H9 (cell line): ENCODE measurements around the gene NFILZ. TPM values are rescaled to one million over a fixed set of nuclear protein-coding genes. Genes with fewer than 3 reads are reported as not detected.

Experiments used
- DNase-seq: peaks from one replicate; pipeline ENCODE4 v3.0.0-alpha.2; 2017
- H2AFZ ChIP-seq: one replicate; pipeline ENCODE4 v1.6.1; 2013; ENCODE audit warnings: mild to moderate bottlenecking, low read length, control low read depth, moderate library complexity
- H2AK5ac ChIP-seq: 2 replicates; pipeline ENCODE4 v1.6.1; 2013; ENCODE audit warnings: low read length, control low read depth, mixed read lengths; ENCODE audit not compliant: insufficient read length
- H2BK120ac ChIP-seq: one replicate; pipeline ENCODE4 v1.6.1; 2013; ENCODE audit warnings: low read depth, mild to moderate bottlenecking, low read length, control low read depth, inconsistent platforms; ENCODE audit not compliant: poor library complexity, severe bottlenecking
- H2BK12ac ChIP-seq: 2 replicates; pipeline ENCODE4 v1.6.1; 2013; ENCODE audit warnings: low read length, control low read depth, mixed read lengths, low read depth; ENCODE audit not compliant: insufficient read length
- H2BK15ac ChIP-seq: 2 replicates; pipeline ENCODE4 v1.6.1; 2013; ENCODE audit warnings: low read depth, low read length, control low read depth
- H2BK20ac ChIP-seq: one replicate; pipeline ENCODE4 v1.6.1; 2013; ENCODE audit warnings: low read depth, mild to moderate bottlenecking, low read length, control low read depth, inconsistent platforms; ENCODE audit not compliant: poor library complexity, severe bottlenecking
- H2BK5ac ChIP-seq: 2 replicates; pipeline ENCODE4 v1.6.1; 2013; ENCODE audit warnings: low read length, control low read depth, mixed read lengths; ENCODE audit not compliant: insufficient read length
- H3K14ac ChIP-seq: 2 replicates; pipeline ENCODE4 v1.6.1; 2013; ENCODE audit warnings: low read length, control low read depth; ENCODE audit not compliant: insufficient read depth
- H3K18ac ChIP-seq: 2 replicates; pipeline ENCODE4 v1.6.1; 2013; ENCODE audit warnings: low read depth, mild to moderate bottlenecking, mixed read lengths, low read length, control low read depth; ENCODE audit not compliant: insufficient read length
- H3K23ac ChIP-seq: 2 replicates; pipeline ENCODE4 v1.6.1; 2013; ENCODE audit warnings: low read length, control low read depth, mixed read lengths, low read depth; ENCODE audit not compliant: insufficient read length
- H3K23me2 ChIP-seq: 2 replicates; pipeline ENCODE4 v1.6.1; 2013; ENCODE audit warnings: low read depth, mild to moderate bottlenecking, mixed read lengths, low read length, control low read depth; ENCODE audit not compliant: insufficient read length, poor library complexity, severe bottlenecking
- H3K27ac ChIP-seq: 2 replicates; pipeline ENCODE4 v1.5.1; 2013; ENCODE audit warnings: low read length, control low read depth, mixed read lengths, low read depth; ENCODE audit not compliant: insufficient read length
- H3K27me3 ChIP-seq: 2 replicates; pipeline ENCODE4 v1.6.1; 2013; ENCODE audit warnings: low read length, control low read depth, inconsistent platforms; ENCODE audit not compliant: insufficient read depth
- H3K4ac ChIP-seq: 2 replicates; pipeline ENCODE4 v1.6.1; 2013; ENCODE audit warnings: low read depth, mild to moderate bottlenecking, control low read depth, inconsistent platforms, low read length, moderate library complexity
- H3K4me1 ChIP-seq: 2 replicates; pipeline ENCODE4 v1.6.1; 2013; ENCODE audit warnings: low read length, control low read depth, inconsistent platforms; ENCODE audit not compliant: insufficient read depth
- H3K4me2 ChIP-seq: 2 replicates; pipeline ENCODE4 v1.6.1; 2013; ENCODE audit warnings: low read length, control low read depth, mixed read lengths; ENCODE audit not compliant: insufficient read length, insufficient read depth
- H3K56ac ChIP-seq: 2 replicates; pipeline ENCODE4 v1.6.1; 2013; ENCODE audit warnings: low read depth, mild to moderate bottlenecking, mixed read lengths, low read length, control low read depth; ENCODE audit not compliant: insufficient read length
- H3K79me1 ChIP-seq: 2 replicates; pipeline ENCODE4 v1.6.1; 2013; ENCODE audit warnings: low read depth, mild to moderate bottlenecking, moderate library complexity, low read length, control low read depth, inconsistent platforms; ENCODE audit not compliant: insufficient read depth, poor library complexity, severe bottlenecking
- H3K79me2 ChIP-seq: 2 replicates; pipeline ENCODE4 v1.6.1; 2013; ENCODE audit warnings: low read length, control low read depth, inconsistent platforms; ENCODE audit not compliant: insufficient read depth
- H3K9ac ChIP-seq: 2 replicates; pipeline ENCODE4 v1.6.1; 2013; ENCODE audit warnings: low read length, control low read depth, mixed read lengths; ENCODE audit not compliant: insufficient read length; ENCODE audit errors: extremely low read depth
- H3K9me3 ChIP-seq: one replicate; pipeline ENCODE4 v1.6.1; 2013; ENCODE audit warnings: low read depth, low read length, inconsistent platforms; ENCODE audit not compliant: control insufficient read depth
- H3T11ph ChIP-seq: one replicate; pipeline ENCODE4 v1.6.1; 2013; ENCODE audit warnings: mild to moderate bottlenecking, low read length, control low read depth, inconsistent platforms
- H4K20me1 ChIP-seq: one replicate; pipeline ENCODE4 v1.6.1; 2013; ENCODE audit not compliant: control insufficient read depth, insufficient read length, insufficient read depth
- H4K5ac ChIP-seq: 2 replicates; pipeline ENCODE4 v1.6.1; 2013; ENCODE audit warnings: low read depth, mild to moderate bottlenecking, mixed read lengths, low read length, control low read depth; ENCODE audit not compliant: insufficient read length
- H4K8ac ChIP-seq: replicated peaks from 2 replicates; pipeline ENCODE4 v1.6.1; 2013; ENCODE audit warnings: low read length, control low read depth, mixed read lengths, low read depth; ENCODE audit not compliant: insufficient read length
- H4K91ac ChIP-seq: 2 replicates; pipeline ENCODE4 v1.6.1; 2013; ENCODE audit warnings: low read depth, mild to moderate bottlenecking, moderate library complexity, mixed read lengths, low read length, control low read depth; ENCODE audit not compliant: insufficient read length
- H3K27ac Mint-ChIP-seq, 3 experiments: 2 replicates in 2 of 3; 3 replicates in 1 of 3; pipeline ENCODE4 v1.8.0; 2020 to 2021; ENCODE audit warnings: mixed read lengths in 3 of 3, mild to moderate bottlenecking in 1 of 3, moderate library complexity in 1 of 3
- H3K27me3 Mint-ChIP-seq: 2 replicates; pipeline ENCODE4 v1.8.0; 2021; ENCODE audit warnings: low read depth, mild to moderate bottlenecking, moderate library complexity, mixed read lengths
- H3K36me3 Mint-ChIP-seq, 3 experiments: 2 replicates in 2 of 3; 3 replicates in 1 of 3; pipeline ENCODE4 v1.8.0; 2020 to 2021; ENCODE audit warnings: low read depth in 3 of 3, mixed read lengths in 3 of 3; ENCODE audit not compliant: insufficient read depth in 1 of 3
- H3K4me1 Mint-ChIP-seq, 2 experiments: 2 replicates each; pipeline ENCODE4 v1.8.0; 2020; ENCODE audit warnings: mixed read lengths in 2 of 2
- H3K4me3 Mint-ChIP-seq, 2 experiments: 2 replicates in 1 of 2; 3 replicates in 1 of 2; pipeline ENCODE4 v1.8.0; 2020 to 2021; ENCODE audit warnings: mild to moderate bottlenecking in 2 of 2, mixed read lengths in 2 of 2, moderate library complexity in 1 of 2
- H3K9me3 Mint-ChIP-seq, 2 experiments: 2 replicates in 1 of 2; 3 replicates in 1 of 2; pipeline ENCODE4 v1.8.0; 2020; ENCODE audit warnings: mild to moderate bottlenecking in 2 of 2, mixed read lengths in 2 of 2, moderate library complexity in 1 of 2
- total RNA-seq: library from RNA; stranded (reverse); gene quantifications from 2 replicates; pipeline ENCODE4 v1.2.1, GENCODE V29; 2021
- TF ChIP-seq, protein P1 (sequence below): fragments of 200-600 bp; sonication (generic); conservative IDR thresholded peaks from 3 replicates; pipeline ENCODE4 v1.8.0; 2021; ENCODE audit warnings: antibody characterized with exemption, mild to moderate bottlenecking

The NFILZ gene
- total RNA-seq, 1 experiment from 2014 or later = not detected

DNA sequence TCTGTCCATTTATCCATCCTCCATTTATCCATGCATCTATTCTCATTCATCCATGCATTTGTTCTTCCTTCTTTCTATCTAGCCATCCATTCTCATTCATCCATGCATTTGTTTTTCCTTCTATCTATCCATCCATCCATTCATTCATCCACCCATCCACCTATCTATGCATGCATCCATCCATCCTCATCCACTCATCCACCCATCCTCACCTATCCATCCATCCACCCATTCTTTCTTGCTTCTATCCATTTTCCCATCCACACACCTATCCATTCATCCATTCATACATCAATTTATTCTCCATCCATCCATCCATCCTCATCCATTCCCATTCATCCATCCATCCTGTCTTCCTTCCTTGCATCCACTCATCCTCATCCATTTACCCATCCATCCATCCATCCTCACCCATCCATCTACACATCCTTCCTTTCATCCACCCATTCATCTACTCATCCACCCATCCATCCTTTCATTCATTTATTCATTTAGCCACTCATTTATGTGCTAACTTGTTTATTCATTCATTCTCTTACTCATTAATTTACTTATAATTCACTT is 47.9 kb downstream of the NFILZ start:
- H3K23me2 ChIP-seq = no peaks in the 10 kb centered on the region
- H3K27me3 Mint-ChIP-seq = peaks cover 9% of the 10 kb centered on the region
- no peak overlapping the region for H2BK12ac ChIP-seq
- no peaks in the 10 kb centered on the region for H3K9me3 ChIP-seq
- H2BK15ac ChIP-seq = no peak overlapping the region
- TF ChIP-seq, protein P1, sequence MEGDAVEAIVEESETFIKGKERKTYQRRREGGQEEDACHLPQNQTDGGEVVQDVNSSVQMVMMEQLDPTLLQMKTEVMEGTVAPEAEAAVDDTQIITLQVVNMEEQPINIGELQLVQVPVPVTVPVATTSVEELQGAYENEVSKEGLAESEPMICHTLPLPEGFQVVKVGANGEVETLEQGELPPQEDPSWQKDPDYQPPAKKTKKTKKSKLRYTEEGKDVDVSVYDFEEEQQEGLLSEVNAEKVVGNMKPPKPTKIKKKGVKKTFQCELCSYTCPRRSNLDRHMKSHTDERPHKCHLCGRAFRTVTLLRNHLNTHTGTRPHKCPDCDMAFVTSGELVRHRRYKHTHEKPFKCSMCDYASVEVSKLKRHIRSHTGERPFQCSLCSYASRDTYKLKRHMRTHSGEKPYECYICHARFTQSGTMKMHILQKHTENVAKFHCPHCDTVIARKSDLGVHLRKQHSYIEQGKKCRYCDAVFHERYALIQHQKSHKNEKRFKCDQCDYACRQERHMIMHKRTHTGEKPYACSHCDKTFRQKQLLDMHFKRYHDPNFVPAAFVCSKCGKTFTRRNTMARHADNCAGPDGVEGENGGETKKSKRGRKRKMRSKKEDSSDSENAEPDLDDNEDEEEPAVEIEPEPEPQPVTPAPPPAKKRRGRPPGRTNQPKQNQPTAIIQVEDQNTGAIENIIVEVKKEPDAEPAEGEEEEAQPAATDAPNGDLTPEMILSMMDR = no peak
- no peaks in the 10 kb centered on the region for H3K4me1 Mint-ChIP-seq
- H3K27ac ChIP-seq = no peak overlapping the region
- no peak overlapping the region for H2AK5ac ChIP-seq
- no peak for DNase-seq
- no peak overlapping the region for H3K4me2 ChIP-seq
- H3K23ac ChIP-seq = no peak overlapping the region
- no peak overlapping the region for H3T11ph ChIP-seq
- no peak overlapping the region for H3K56ac ChIP-seq
- no peak overlapping the region for H3K14ac ChIP-seq
- H2BK120ac ChIP-seq = no peak overlapping the region
- no peaks in the 10 kb centered on the region for H3K4me1 ChIP-seq
- no peak overlapping the region for H4K8ac ChIP-seq
- no peaks in the 10 kb centered on the region for H3K79me2 ChIP-seq
- no peak overlapping the region for H4K91ac ChIP-seq
- no peak overlapping the region for H2BK20ac ChIP-seq
- no peak overlapping the region for H3K27ac Mint-ChIP-seq
- peaks cover 3 to 6% (median 5%) of the 10 kb centered on the region in 3 experiments; a peak in 4 of 7 replicates for H3K36me3 Mint-ChIP-seq
- no peak overlapping the region for H3K4ac ChIP-seq
- H3K9me3 Mint-ChIP-seq = peaks cover 14 to 51% of the 10 kb centered on the region in 2 experiments
- H2AFZ ChIP-seq = no peak overlapping the region
- no peak overlapping the region for H4K5ac ChIP-seq
- H3K27me3 ChIP-seq = no peaks in the 10 kb centered on the region
- H2BK5ac ChIP-seq = no peak overlapping the region
- H3K4me3 Mint-ChIP-seq = no peak overlapping the region; a peak in 1 of 5 replicates
- no peaks in the 10 kb centered on the region for H3K79me1 ChIP-seq
- H4K20me1 ChIP-seq = no peaks in the 10 kb centered on the region
- H3K18ac ChIP-seq = no peak overlapping the region
- no peak overlapping the region for H3K9ac ChIP-seq

Other genes with a start within 250 kb of the NFILZ start
- 106 and 107 TPM in 2 replicates for gene RAB11B, start 240.3 kb upstream of the NFILZ start, total RNA-seq
- gene MARCHF2, start 217.3 kb upstream of the NFILZ start, total RNA-seq = 23.1 and 27.5 TPM in 2 replicates
- 458 and 468 TPM in 2 replicates for gene HNRNPM, start 185.7 kb upstream of the NFILZ start, total RNA-seq
- 0.44 TPM in 2 replicates for gene PRAM1, start 128.0 kb upstream of the NFILZ start, total RNA-seq
- 29.3 and 38.1 TPM in 2 replicates for gene ZNF414, start 116.5 kb upstream of the NFILZ start, total RNA-seq
- gene MYO1F, start 53.2 kb upstream of the NFILZ start, total RNA-seq = 1.0 and 1.2 TPM in 2 replicates
- 25.6 and 26.5 TPM in 2 replicates for gene ADAMTS10, start 19.9 kb upstream of the NFILZ start, total RNA-seq
- gene ACTL9, start 68.2 kb downstream of the NFILZ start, total RNA-seq = not detected in 2 replicates
- gene OR2Z1, start 91.0 kb downstream of the NFILZ start, total RNA-seq = not detected in 2 replicates
- gene ZNF558, start 201.7 kb downstream of the NFILZ start, total RNA-seq = 30.2 and 30.5 TPM in 2 replicates
- not detected in 2 replicates for gene MBD3L1, start 201.7 kb downstream of the NFILZ start, total RNA-seq